ENCODE measurements around the gene DLGAP4.

Gene DLGAP4

GRCh38 chr20:36525620-36526365 is 219.7 kb downstream of the DLGAP4 start:
- in situ Hi-C loops (cut with HindIII; ENCODE audit: low sequenced_read_pairs) = no loop called here

- in situ Hi-C loops (cut with HindIII; ENCODE audit: low sequenced_read_pairs) = no loop called here
These were observed 220.4 kb downstream of the DLGAP4 start for GRCh38 chr20:36526521-36527011.

GRCh38 chr20:36527331-36528125 is 221.4 kb downstream of the DLGAP4 start:
- in situ Hi-C loops (cut with HindIII; ENCODE audit: low sequenced_read_pairs) = no loop called here

- in situ Hi-C loops (cut with HindIII; ENCODE audit: low sequenced_read_pairs) = no loop called here
These were observed 222.2 kb downstream of the DLGAP4 start for GRCh38 chr20:36528176-36528874.

GRCh38 chr20:36528875-36529417 is 222.8 kb downstream of the DLGAP4 start:
- in situ Hi-C loops (cut with HindIII; ENCODE audit: low sequenced_read_pairs) = no loop called here

GRCh38 chr20:36532388-36532787 is 226.2 kb downstream of the DLGAP4 start:
- in situ Hi-C loops (cut with HindIII; ENCODE audit: low sequenced_read_pairs) = no loop called here

- in situ Hi-C loops (cut with HindIII; ENCODE audit: low sequenced_read_pairs) = no loop called here
These were observed 226.7 kb downstream of the DLGAP4 start for GRCh38 chr20:36532822-36533221.

- in situ Hi-C loops (cut with HindIII; ENCODE audit: low sequenced_read_pairs) = no loop called here
These were observed 232.0 kb downstream of the DLGAP4 start for GRCh38 chr20:36538026-36538722.

GRCh38 chr20:36540551-36541211 is 234.5 kb downstream of the DLGAP4 start:
- in situ Hi-C loops (cut with HindIII; ENCODE audit: low sequenced_read_pairs) = no loop called here

- in situ Hi-C loops (cut with HindIII; ENCODE audit: low sequenced_read_pairs) = no loop called here
These were observed 235.2 kb downstream of the DLGAP4 start, which contains the start of gene MYL9 for GRCh38 chr20:36541227-36541767. Gene MYL9, plus strand, starts transcription at chr20:36541519. Its CDS starts 3,366 bp downstream, at chr20:36544885.

GRCh38 chr20:36541768-36542488 is 235.8 kb downstream of the DLGAP4 start:
- in situ Hi-C loops (cut with HindIII; ENCODE audit: low sequenced_read_pairs) = no loop called here

GRCh38 chr20:36542516-36543183 is 236.5 kb downstream of the DLGAP4 start:
- in situ Hi-C loops (cut with HindIII; ENCODE audit: low sequenced_read_pairs) = no loop called here

- in situ Hi-C loops (cut with HindIII; ENCODE audit: low sequenced_read_pairs) = no loop called here
These were observed 237.3 kb downstream of the DLGAP4 start for GRCh38 chr20:36543184-36544133.

- in situ Hi-C loops (cut with HindIII; ENCODE audit: low sequenced_read_pairs) = no loop called here
These were observed 238.2 kb downstream of the DLGAP4 start for GRCh38 chr20:36544134-36545018.

GRCh38 chr20:36546111-36546736 is 240.1 kb downstream of the DLGAP4 start:
- in situ Hi-C loops (cut with HindIII; ENCODE audit: low sequenced_read_pairs) = no loop called here
